A673 (cell line): Measurements from ENCODE around the gene MOG. TPM values are rescaled to one million over a fixed set of nuclear protein-coding genes. Genes with fewer than 3 reads are reported as not detected.

Experiments
- BruUV-seq: library from RNA; stranded (reverse); fragments of 400-500 nt; replicated peaks from 2 replicates; lab custom pipeline; 2021; lab: Mats Ljungman, UMichigan
- CTCF ChIA-PET: fragments of 300-600 bp; sonication (Branson Sonifier 250); formaldehyde crosslinking; loops from one replicate; lab custom pipeline; 2022; ENCODE audit warnings: antibody characterized with exemption; lab: Charles Lee
- POLR2A ChIA-PET: fragments of 300-600 bp; sonication (Branson Sonifier 250); formaldehyde crosslinking; loops from one replicate; lab custom pipeline; 2022; ENCODE audit warnings: antibody characterized with exemption; ENCODE audit not compliant: low non-redundant PET; lab: Charles Lee
- DNase-seq: peaks from one replicate; pipeline ENCODE4 v3.0.0-alpha.2; 2015; ENCODE audit warnings: low spot score
- H3K27ac ChIP-seq: fragments of 200-600 bp; sonication (generic); 2 replicates; pipeline ENCODE4 v1.5.1; 2016; ENCODE audit warnings: mixed run types, low read depth, mild to moderate bottlenecking, mixed read lengths, antibody characterized with exemption, low read length; ENCODE audit not compliant: poor library complexity, severe bottlenecking
- H3K27me3 ChIP-seq: fragments of 200-600 bp; sonication (generic); replicated peaks from 2 replicates; pipeline ENCODE4 v1.6.1; 2017; ENCODE audit warnings: mixed run types, low read depth, mild to moderate bottlenecking, mixed read lengths, antibody characterized with exemption, low read length; ENCODE audit not compliant: insufficient read depth, poor library complexity
- H3K36me3 ChIP-seq: fragments of 200-600 bp; sonication (generic); 2 replicates; pipeline ENCODE4 v1.6.1; 2016; ENCODE audit warnings: mixed run types, mild to moderate bottlenecking, mixed read lengths, antibody characterized with exemption, low read length; ENCODE audit not compliant: insufficient read depth, poor library complexity, severe bottlenecking
- H3K4me1 ChIP-seq: fragments of 200-600 bp; sonication (generic); 2 replicates; pipeline ENCODE4 v1.6.1; 2017; ENCODE audit warnings: mixed run types, mild to moderate bottlenecking, mixed read lengths, antibody characterized with exemption, low read length; ENCODE audit not compliant: insufficient read depth, poor library complexity, severe bottlenecking
- H3K4me3 ChIP-seq: fragments of 200-600 bp; sonication (generic); 2 replicates; pipeline ENCODE4 v1.5.1; 2016; ENCODE audit warnings: low read depth, mixed run types, mild to moderate bottlenecking, mixed read lengths, low read length; ENCODE audit not compliant: poor library complexity, severe bottlenecking
- H3K9me3 ChIP-seq: fragments of 200-600 bp; sonication (generic); 2 replicates; pipeline ENCODE4 v1.6.1; 2016; ENCODE audit warnings: mixed run types, low read depth, mild to moderate bottlenecking, mixed read lengths, antibody characterized with exemption, low read length; ENCODE audit not compliant: poor library complexity, severe bottlenecking
- EZH2 ChIP-seq: fragments of 200-600 bp; sonication (generic); IDR thresholded peaks from 2 replicates; pipeline ENCODE4 v1.6.1; 2017; ENCODE audit warnings: borderline replicate concordance, low read depth, mild to moderate bottlenecking, mixed read lengths, antibody characterized with exemption, low read length; ENCODE audit not compliant: poor library complexity, severe bottlenecking
- intact Hi-C: fragments of 100-400 bp; cut with micrococcal nuclease; formaldehyde crosslinking; loops from one replicate; pipeline ENCODE4 v1.10.0; 2022; ENCODE audit not compliant: unreplicated experiment
- total RNA-seq: library from RNA; stranded (reverse); gene quantifications from 2 replicates; pipeline ENCODE4 v1.2.3, GENCODE V29; 2021
- TF ChIP-seq, protein P1 (sequence below): fragments of 300-800, 200-600 bp; sonication (generic); conservative IDR thresholded peaks from 2 replicates; pipeline ENCODE4 v1.5.1; 2017; ENCODE audit warnings: low read depth, mild to moderate bottlenecking, antibody characterized with exemption, low read length, moderate library complexity, mixed read lengths

MOG gene
- total RNA-seq, 1 experiment from 2014 or later, result not detected

DNA sequence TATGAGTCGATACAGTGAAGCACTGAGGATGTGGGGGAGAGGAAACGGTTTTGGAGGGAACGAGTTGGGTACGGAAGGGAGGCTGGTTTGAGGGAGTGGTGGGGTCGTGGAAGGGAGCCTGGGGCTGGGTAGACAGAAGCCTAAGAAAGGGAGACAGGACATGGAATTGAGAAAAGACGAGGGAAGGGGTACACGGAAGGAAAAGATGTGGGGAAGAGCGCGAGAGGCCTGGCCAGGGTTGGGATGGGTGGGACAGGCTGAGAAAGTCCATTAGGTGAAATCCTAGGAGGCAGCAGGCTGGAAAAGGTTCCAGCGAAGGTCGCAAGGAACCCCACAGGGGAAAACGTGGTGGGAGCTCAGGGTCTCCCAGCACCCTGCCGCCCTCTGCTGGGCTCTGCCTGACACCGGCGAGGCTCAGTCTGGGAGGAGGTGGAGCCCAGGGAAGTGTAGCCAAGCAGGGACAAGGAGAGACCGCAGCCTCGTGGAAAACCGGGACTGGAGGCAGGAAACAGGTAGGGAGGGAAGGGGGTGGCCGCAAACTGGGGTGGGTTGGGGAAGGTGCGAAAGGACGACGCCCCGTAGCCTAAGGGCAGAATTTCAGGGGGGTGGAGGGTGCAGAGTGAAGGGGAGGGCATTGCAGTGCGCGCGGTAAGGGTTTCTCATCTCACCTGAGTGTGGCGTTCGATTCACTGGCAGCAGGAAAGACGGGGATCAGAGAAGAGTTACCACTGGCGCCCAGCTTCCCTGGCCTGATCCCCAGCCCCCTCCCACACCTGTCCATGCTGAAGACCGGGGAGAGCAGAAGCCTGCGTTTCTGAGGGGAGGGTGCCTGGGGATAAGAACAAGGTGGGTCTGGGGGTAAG is 28.2 kb upstream of the MOG start:
- Histone ChIP-seq H3K9me3 (no peaks in the 10 kb centered on the region), H3K36me3 (peaks cover 5% of the 10 kb centered on the region), H3K27ac (peak overlapping the region; percentile 86), H3K4me3 (peak overlapping the region; percentile 90), H3K4me1 (peaks cover 59% of the 10 kb centered on the region), H3K27me3 (no peaks in the 10 kb centered on the region)
- POLR2A ChIA-PET, result interaction anchor here (0.5 to 0.6 kb wide), 3 partner anchors 21 to 877 kb away, joined by 3 to 4 read pairs (median 4); no protein-coding TSS in a partner anchor
- BruUV-seq, result no TSS peak
- TF ChIP-seq EZH2, result no peak
- TF ChIP-seq, protein P1, sequence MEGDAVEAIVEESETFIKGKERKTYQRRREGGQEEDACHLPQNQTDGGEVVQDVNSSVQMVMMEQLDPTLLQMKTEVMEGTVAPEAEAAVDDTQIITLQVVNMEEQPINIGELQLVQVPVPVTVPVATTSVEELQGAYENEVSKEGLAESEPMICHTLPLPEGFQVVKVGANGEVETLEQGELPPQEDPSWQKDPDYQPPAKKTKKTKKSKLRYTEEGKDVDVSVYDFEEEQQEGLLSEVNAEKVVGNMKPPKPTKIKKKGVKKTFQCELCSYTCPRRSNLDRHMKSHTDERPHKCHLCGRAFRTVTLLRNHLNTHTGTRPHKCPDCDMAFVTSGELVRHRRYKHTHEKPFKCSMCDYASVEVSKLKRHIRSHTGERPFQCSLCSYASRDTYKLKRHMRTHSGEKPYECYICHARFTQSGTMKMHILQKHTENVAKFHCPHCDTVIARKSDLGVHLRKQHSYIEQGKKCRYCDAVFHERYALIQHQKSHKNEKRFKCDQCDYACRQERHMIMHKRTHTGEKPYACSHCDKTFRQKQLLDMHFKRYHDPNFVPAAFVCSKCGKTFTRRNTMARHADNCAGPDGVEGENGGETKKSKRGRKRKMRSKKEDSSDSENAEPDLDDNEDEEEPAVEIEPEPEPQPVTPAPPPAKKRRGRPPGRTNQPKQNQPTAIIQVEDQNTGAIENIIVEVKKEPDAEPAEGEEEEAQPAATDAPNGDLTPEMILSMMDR, result peak; percentile 81
- intact Hi-C loops, result no loop called here
- CTCF ChIA-PET, result interaction anchor here (0.7 to 1.6 kb wide), 2 partner anchors 13 to 25 kb away, joined by 7 to 8 read pairs; no protein-coding TSS in a partner anchor
- DNase-seq, result peak; percentile 92

DNA sequence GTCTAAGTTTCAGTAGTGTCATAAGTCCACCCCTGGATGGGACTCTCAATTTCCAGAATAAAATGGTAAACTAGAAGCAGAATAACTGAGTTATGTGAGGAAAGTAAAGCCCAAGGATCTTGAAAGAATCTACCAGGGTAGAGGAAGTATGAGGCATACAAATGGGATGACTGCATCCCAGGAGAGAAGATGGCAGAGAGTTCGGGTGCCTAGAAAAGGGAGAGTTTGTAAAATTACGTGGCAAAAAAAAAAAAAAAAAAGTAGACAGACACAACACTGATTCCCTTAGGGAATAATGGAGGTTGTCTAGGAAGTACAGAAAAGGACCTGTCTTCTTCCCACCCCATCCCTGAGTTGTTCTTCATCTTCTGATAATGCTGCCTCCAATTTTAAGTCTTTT is 27.3 kb upstream of the MOG start:
- ChIA-PET POLR2A (no interaction called here), CTCF (interaction anchor here (1.1 kb wide), 1 partner anchor 20 kb away, joined by 3 read pairs; no protein-coding TSS in a partner anchor)

DNA sequence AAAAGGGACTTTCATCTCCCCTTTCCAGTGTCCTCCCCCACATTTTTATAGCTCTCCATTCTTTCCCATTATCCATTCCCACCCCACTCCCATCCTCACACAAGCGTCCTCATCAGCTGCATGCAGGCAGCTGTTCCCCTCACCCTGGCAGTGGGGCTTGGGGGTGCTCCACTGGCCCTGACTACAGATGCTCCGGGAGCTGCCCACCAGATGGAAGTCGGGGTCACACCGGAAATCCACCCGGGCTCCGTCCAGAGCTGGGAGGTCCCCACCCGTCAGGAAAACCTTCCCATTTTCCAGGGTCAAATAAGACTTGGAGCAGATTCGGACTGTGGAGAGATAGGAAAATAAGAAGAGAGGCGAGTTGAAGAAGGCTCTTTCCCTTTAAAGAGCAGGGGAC is 26.6 kb upstream of the MOG start:
- intact Hi-C loops, result no loop called here
- no TSS peak for BruUV-seq
- TF ChIP-seq, protein P1, result no peak
- TF ChIP-seq EZH2, result no peak
- DNase-seq, result no peak
- POLR2A ChIA-PET, result no interaction called here
- Histone ChIP-seq H3K36me3 (no peaks in the 10 kb centered on the region), H3K4me1 (peaks cover 53% of the 10 kb centered on the region), H3K27ac (no peak overlapping the region), H3K9me3 (no peaks in the 10 kb centered on the region), H3K27me3 (no peaks in the 10 kb centered on the region), H3K4me3 (no peak overlapping the region)
- CTCF ChIA-PET, result interaction anchor here (1.1 kb wide), 1 partner anchor 20 kb away, joined by 3 read pairs; no protein-coding TSS in a partner anchor

More for the DNA sequence above, 27.3 kb upstream of the MOG start:
- Histone ChIP-seq H3K27me3 (no peaks in the 10 kb centered on the region), H3K36me3 (no peaks in the 10 kb centered on the region), H3K27ac (peak overlapping the region; percentile 55), H3K4me1 (peaks cover 60% of the 10 kb centered on the region), H3K9me3 (no peaks in the 10 kb centered on the region), H3K4me3 (peak overlapping the region; percentile 90)
- BruUV-seq, result no TSS peak
- no peak for DNase-seq
- TF ChIP-seq EZH2, result no peak
- TF ChIP-seq, protein P1, result no peak
- intact Hi-C loops, result no loop called here
